ENCODE measurements around the gene NDST1. TPM values are rescaled to one million over a fixed set of nuclear protein-coding genes. Genes with fewer than 3 reads are reported as not detected.

NDST1 gene
- 129 and 169 TPM in 2 replicates for total RNA-seq

DNA sequence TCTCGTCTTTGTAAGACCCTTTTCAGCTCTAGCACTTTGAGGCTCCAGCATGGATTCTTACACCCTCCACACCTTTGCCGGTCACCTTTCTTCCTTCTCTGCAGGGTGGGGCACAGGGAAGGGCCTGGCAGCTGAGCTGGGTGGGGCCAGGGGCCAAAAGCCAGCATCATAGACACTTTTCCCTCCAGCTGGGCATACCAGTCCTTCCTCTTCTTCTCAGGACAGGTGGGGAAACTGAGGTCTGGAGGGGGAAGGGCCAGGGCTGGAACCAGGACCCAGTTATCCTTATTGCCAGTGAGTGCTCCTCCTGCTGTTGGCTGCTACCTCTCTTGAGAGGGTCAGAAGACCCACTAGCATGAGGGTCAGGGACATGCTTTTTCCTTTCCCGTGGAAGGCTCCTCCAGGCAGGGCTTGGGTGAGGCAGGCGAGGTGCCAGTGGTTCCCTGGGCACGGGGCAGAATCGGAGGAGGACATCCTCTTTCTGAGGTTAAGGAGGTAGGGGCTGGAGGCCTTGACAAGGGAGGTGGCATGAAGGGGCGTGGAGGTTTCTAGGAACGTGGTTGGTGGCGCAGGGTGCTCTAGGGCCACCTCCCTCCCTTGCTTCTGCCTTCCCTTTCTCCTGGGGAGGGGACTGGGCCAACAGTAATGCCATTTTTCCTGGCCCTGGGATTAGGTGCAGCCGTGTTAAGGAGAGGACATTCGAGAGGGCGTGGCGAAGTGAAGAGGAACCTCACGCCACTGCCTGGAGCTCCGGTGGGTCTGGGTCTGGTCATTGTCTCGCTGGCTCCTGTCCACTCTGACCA is at the start of gene NDST1:
TSS of gene NDST1 (plus strand) at position 658 of the 803 bp plus-strand sequence. CDS start 13,124 bp downstream, outside the sequence.

Other genes with a start within 250 kb of the NDST1 start
- gene CAMK2A, start 218.4 kb upstream of the NDST1 start, total RNA-seq: not detected in 2 replicates
- 3.3 and 5.8 TPM in 2 replicates for gene ARSI, start 205.2 kb upstream of the NDST1 start, total RNA-seq
- gene TCOF1, start 150.4 kb upstream of the NDST1 start, total RNA-seq: 43.8 and 52.5 TPM in 2 replicates
- gene CD74, start 95.2 kb upstream of the NDST1 start, total RNA-seq: 7.5 and 9.1 TPM in 2 replicates
- 3,217 and 4,159 TPM in 2 replicates for gene RPS14, start 58.4 kb upstream of the NDST1 start, total RNA-seq
- gene SYNPO, start 132.5 kb downstream of the NDST1 start, total RNA-seq: 7.3 and 8.6 TPM in 2 replicates
- gene MYOZ3, start 153.1 kb downstream of the NDST1 start, total RNA-seq: not detected in 2 replicates
- 22.8 and 33.4 TPM in 2 replicates for gene RBM22, start 192.9 kb downstream of the NDST1 start, total RNA-seq